WI38 (cell line): ENCODE measurements around the gene LHX2.
A peak's percentile ranks its signal among the peaks of the same experiment; 100 is the strongest.
"Not testable (repeated sequence)": the region's sequence is repeated elsewhere in the genome, so short reads cannot be mapped to it uniquely, and the experiment has no call there.

ENCODE experiments used
- H3K4me3 ChIP-seq: 2 replicates; pipeline ENCODE4 v1.5.1; 2011; ENCODE audit warnings: low read depth, mild to moderate bottlenecking, control low read depth, low read length
- CTCF ChIP-seq: IDR thresholded peaks from 2 replicates; pipeline ENCODE4 v1.5.1; 2012; ENCODE audit warnings: low read depth, mild to moderate bottlenecking, control low read depth, low read length

Gene LHX2

GRCh38 chr9:123990427-123990826 is 21.1 kb upstream of the LHX2 start:
- no peak for TF ChIP-seq CTCF
- H3K4me3 ChIP-seq: no peak overlapping the region

GRCh38 chr9:123992679-123993078 is 18.9 kb upstream of the LHX2 start:
- H3K4me3 ChIP-seq: not testable (repeated sequence)

GRCh38 chr9:123996731-123997421 is 14.7 kb upstream of the LHX2 start:
- no peak for TF ChIP-seq CTCF

GRCh38 chr9:123997665-123998277 is 13.8 kb upstream of the LHX2 start:
- TF ChIP-seq CTCF: no peak
- H3K4me3 ChIP-seq: no peak overlapping the region

More at GRCh38 chr9:123996731-123997421, 14.7 kb upstream of the LHX2 start:
- no peak overlapping the region for H3K4me3 ChIP-seq

GRCh38 chr9:123998278-123998925 is 13.2 kb upstream of the LHX2 start:
- no peak for TF ChIP-seq CTCF
- H3K4me3 ChIP-seq: no peak overlapping the region

- peak overlapping the region; percentile 30 for H3K4me3 ChIP-seq
- TF ChIP-seq CTCF: no peak
Measured at GRCh38 chr9:123998970-123999621, 12.5 kb upstream of the LHX2 start.

- no peak for TF ChIP-seq CTCF
- H3K4me3 ChIP-seq: no peak overlapping the region
Measured at GRCh38 chr9:123999661-124000060, 11.9 kb upstream of the LHX2 start.
